OCI-LY1 (cell line): ENCODE data around the gene AKT3.

ENCODE experiments used
- CTCF ChIP-seq: fragments of 200-600 bp; sonication (generic), shearing (Covaris generic); IDR thresholded peaks from 2 replicates; pipeline ENCODE4 v1.5.1; 2017; ENCODE audit warnings: mild to moderate bottlenecking, antibody characterized with exemption, low read length, moderate library complexity, mixed read lengths
- EZH2 ChIP-seq: fragments of 200-600 bp; sonication (generic), shearing (Covaris generic); IDR thresholded peaks from 2 replicates; pipeline ENCODE4 v1.8.0; 2017; ENCODE audit warnings: borderline replicate concordance, mixed run types, mild to moderate bottlenecking, antibody characterized with exemption, low read length, moderate library complexity, mixed read lengths

GRCh38 chr1:243510928-243511327 is 339.1 kb downstream of the AKT3 start:
- TF ChIP-seq CTCF = no peak
- no peak for TF ChIP-seq EZH2
